ENCODE data around the gene FKTN.

FKTN gene

GRCh38 chr9:105678163-105678562 is 120.2 kb downstream of the FKTN start:
- DNase-seq (ENCODE audit: low read depth in 2 of 2) = no peak
- no peak for TF ChIP-seq CTCF (IDR thresholded peaks at IDR 0.05; ENCODE audit: low read depth, low read length)
- no peak overlapping the region for H3K4me3 ChIP-seq (replicated peaks in 1 of 2; ENCODE audit: low read depth in 2 of 2, low read length in 2 of 2)

- TF ChIP-seq CTCF (IDR thresholded peaks at IDR 0.05; ENCODE audit: low read depth, low read length) = no peak
- DNase-seq (ENCODE audit: low read depth in 2 of 2) = no peak
- no peak overlapping the region for H3K4me3 ChIP-seq (replicated peaks in 1 of 2; ENCODE audit: low read depth in 2 of 2, low read length in 2 of 2)
Measured at GRCh38 chr9:105678781-105679180, 120.8 kb downstream of the FKTN start.

- no peak for TF ChIP-seq CTCF (IDR thresholded peaks at IDR 0.05; ENCODE audit: low read depth, low read length)
- H3K4me3 ChIP-seq (replicated peaks in 1 of 2; ENCODE audit: low read depth in 2 of 2, low read length in 2 of 2) = no peak overlapping the region
- no peak for DNase-seq (ENCODE audit: low read depth in 2 of 2)
Measured at GRCh38 chr9:105679257-105680022, 121.5 kb downstream of the FKTN start.

GRCh38 chr9:105681313-105681712 is 123.4 kb downstream of the FKTN start:
- TF ChIP-seq CTCF (IDR thresholded peaks at IDR 0.05; ENCODE audit: low read depth, low read length) = no peak
- DNase-seq (ENCODE audit: low read depth in 2 of 2) = no peak
- H3K4me3 ChIP-seq (replicated peaks in 1 of 2; ENCODE audit: low read depth in 2 of 2, low read length in 2 of 2) = no peak overlapping the region

- H3K4me3 ChIP-seq (replicated peaks in 1 of 2; ENCODE audit: low read depth in 2 of 2, low read length in 2 of 2) = no peak overlapping the region
- TF ChIP-seq CTCF (IDR thresholded peaks at IDR 0.05; ENCODE audit: low read depth, low read length) = no peak
- peak; percentile 27 to 78 for DNase-seq (ENCODE audit: low read depth in 2 of 2)
Measured at GRCh38 chr9:105681724-105682123, 123.8 kb downstream of the FKTN start.

GRCh38 chr9:105683688-105684275 is 125.9 kb downstream of the FKTN start:
- H3K4me3 ChIP-seq (replicated peaks in 1 of 2; ENCODE audit: low read depth in 2 of 2, low read length in 2 of 2) = no peak overlapping the region
- no peak for TF ChIP-seq CTCF (IDR thresholded peaks at IDR 0.05; ENCODE audit: low read depth, low read length)
- DNase-seq (ENCODE audit: low read depth in 2 of 2) = no peak
